GM12875 (cell line): Measurements from ENCODE around the gene CBX2.

Experiments
- H3K4me3 ChIP-seq: one replicate; pipeline ENCODE4 v1.5.1; 2011; ENCODE audit warnings: low read depth, low read length, control low read depth
- CTCF ChIP-seq: IDR thresholded peaks from 2 replicates; pipeline ENCODE4 v1.5.1; 2011; ENCODE audit warnings: low read depth, mild to moderate bottlenecking, control low read depth, inconsistent platforms, low read length, moderate library complexity, borderline replicate concordance; ENCODE audit not compliant: insufficient read depth

Gene CBX2

GRCh38 chr17:79810130-79811010, 32.4 kb downstream of the CBX2 start:
- TF ChIP-seq CTCF = no peak
- peak overlapping the region; percentile 36 for H3K4me3 ChIP-seq

GRCh38 chr17:79811011-79811867, 33.3 kb downstream of the CBX2 start:
- no peak overlapping the region for H3K4me3 ChIP-seq
- peak; percentile 69 for TF ChIP-seq CTCF

- no peak for TF ChIP-seq CTCF
- no peak overlapping the region for H3K4me3 ChIP-seq
These were observed 34.0 kb downstream of the CBX2 start for GRCh38 chr17:79811868-79812352.

- peak overlapping the region; percentile 28 for H3K4me3 ChIP-seq
- TF ChIP-seq CTCF = no peak
These were observed 34.7 kb downstream of the CBX2 start for GRCh38 chr17:79812353-79813258.

- H3K4me3 ChIP-seq = peak overlapping the region; percentile 15
- no peak for TF ChIP-seq CTCF
These were observed 35.6 kb downstream of the CBX2 start for GRCh38 chr17:79813297-79814126.
